ENCODE data around the gene LSG1.

The LSG1 gene

DNA sequence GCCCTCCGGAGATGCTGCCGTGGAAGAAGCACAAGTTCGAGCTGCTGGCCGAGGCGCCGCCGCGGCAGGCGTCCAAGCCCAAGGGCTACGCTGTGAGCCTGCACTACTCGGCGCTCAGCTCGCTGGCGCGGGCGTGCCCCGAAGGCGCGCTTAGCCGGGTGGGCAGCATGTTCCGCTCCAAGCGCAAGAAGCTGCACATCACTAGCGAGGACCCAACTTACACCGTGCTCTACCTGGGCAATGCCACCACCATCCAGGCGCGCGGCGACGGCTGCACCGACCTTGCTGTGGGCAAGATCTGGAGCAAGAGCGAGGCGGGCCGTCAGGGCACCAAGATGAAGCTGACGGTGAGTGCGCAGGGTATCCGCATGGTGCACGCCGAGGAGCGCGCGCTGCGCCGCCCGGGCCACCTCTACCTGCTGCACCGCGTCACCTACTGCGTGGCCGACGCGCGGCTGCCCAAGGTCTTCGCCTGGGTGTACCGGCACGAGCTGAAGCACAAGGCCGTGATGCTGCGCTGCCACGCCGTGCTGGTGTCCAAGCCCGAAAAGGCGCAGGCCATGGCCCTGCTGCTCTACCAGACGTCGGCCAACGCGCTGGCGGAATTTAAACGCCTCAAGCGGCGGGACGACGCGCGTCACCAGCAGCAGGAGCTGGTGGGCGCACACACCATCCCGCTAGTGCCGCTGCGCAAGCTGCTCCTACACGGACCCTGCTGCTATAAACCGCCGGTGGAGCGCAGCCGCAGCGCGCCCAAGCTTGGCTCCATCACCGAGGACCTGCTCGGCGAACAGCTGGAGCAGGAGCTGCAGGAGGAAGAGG is 15.0 kb upstream of the LSG1 start:
- no peak for DNase-seq

DNA sequence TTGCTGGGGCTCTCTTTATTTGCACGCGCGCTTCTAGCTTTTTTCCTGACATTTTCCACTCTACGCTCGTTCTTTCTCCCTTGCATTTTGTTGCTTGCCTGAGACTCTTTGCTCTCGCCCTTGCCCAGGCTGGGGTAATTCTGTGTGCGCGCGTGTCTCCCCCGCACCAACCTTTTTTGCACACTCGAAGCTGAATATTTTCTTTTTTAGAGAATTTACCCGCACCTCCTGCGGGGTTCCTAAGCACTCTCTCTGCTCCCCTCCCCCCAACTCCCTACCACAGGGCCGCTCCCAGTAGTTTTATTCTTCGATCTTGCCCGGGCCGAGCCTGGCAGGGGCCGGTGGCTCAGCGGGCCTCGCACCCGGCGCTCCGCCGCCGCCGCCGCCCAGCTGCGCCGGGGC is 14.4 kb upstream of the LSG1 start:
- DNase-seq: no peak

DNA sequence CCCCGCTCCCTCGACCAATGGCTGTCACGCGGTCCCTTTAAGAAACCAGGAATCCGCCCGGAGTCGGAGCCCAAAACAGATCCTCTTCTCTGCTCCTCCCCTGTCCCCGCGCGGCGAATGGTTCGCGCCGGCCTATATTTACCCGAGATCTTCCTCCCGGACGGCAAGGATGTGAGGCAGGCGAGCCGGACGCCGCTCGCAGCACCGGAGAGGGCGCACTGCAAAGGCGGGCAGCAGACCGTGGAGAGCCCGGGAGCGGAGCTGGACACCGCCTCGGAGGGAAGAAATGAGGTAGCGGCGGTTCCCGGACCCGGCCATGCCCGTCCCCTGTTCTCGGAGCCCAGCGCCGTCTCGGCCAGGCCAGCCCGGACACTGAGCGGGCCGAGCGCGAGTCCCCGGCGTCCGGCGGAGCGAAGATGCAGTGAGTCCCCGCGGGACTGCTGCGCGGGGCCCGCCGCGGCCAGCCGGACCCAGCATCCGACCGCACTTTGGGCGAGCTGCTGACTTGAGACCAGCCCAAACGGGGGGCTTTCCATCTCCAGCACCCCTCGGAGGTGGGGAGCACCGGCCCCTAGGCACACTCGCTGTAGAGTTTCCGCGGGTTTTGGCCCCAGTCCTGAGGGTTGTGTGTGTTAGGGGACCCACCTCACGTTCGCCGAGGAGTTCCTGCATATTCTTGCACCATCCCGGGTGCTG is 13.9 kb upstream of the LSG1 start, which contains the start of gene FAM43A:
Gene FAM43A (plus strand): TSS at position 166 of the 696 bp plus-strand sequence. CDS start 944 bp downstream, outside the sequence.
- peak; percentile 72 to 77 for DNase-seq

DNA sequence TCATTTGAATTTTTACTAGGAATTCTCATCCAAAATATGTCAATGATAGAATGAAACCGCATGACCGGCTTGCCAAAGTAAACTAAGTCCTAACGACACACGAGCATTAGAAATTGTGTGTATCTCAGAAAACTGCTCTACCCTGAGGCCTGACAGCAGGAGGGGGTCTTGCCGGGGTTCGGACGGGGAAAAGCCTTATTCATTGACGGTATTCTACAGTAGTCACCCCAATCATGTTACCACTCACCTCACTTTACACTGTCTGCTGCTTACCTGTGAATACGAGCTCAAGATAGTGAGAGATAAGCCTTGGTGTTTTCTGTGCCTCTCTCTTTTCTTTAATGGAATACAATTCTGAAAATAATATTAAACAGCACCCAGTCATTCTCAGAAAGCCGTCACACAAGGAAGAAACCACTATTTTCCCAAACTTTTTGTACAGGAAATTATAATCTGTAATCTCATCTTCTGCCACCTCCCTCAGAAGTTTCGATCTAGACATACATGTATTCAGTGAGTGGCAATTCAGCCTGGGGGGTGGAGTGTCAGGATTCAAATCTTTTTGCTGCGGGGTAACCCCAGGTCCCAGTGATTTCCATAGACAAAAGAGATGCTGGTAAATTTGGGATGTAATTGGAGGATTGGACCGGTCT is 13.2 kb upstream of the LSG1 start:
- DNase-seq: no peak

DNA sequence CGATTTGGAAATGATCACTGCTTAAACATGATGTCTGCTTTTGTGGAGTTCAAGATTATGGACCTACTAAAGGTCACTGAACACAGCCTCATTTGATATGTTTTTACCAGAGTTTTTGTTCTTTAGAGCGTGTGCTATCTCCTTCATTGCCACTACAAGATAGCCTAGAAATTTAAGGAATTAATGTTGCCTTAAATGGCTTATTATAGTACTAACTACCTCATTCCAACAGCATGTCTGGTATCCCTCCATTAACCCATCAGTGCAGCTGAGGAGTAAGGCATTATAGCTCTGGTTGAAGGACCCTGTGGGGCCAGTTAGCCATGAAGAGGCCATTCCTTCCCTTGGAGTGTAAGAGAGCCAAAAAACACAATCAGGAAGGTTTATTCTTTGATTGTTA is 11.4 kb upstream of the LSG1 start:
- no peak for DNase-seq

DNA sequence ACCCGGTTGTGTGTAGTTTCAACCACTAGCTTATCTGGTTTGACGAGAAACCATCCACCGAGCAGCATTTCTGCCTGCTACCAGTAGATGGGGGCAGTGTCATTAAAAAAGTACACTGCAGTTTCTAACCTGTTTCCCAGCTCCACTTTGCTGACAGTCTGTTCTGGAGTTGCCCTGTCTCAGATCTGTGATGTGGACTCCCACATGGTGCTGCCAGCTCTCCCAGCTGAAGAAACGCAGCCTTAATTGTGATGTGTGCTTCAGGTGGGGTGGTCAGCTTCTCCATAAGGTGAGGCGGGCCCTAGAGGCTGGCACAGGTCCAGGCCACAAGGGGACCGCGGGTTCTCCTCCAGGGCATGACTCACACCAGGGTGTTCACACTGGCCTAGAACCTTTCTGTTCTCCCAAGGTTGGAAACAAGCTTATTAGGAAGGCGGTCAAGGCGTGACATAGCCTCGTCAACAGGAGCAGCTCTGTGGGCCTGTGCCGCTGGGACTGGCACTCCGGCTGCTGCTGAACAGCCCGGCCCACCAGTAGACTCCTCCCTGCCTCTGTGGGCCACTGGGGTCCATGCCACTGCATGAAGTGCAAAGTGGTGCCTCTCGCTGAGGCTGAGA is 10.8 kb upstream of the LSG1 start:
- DNase-seq: peak; percentile 24 to 68

DNA sequence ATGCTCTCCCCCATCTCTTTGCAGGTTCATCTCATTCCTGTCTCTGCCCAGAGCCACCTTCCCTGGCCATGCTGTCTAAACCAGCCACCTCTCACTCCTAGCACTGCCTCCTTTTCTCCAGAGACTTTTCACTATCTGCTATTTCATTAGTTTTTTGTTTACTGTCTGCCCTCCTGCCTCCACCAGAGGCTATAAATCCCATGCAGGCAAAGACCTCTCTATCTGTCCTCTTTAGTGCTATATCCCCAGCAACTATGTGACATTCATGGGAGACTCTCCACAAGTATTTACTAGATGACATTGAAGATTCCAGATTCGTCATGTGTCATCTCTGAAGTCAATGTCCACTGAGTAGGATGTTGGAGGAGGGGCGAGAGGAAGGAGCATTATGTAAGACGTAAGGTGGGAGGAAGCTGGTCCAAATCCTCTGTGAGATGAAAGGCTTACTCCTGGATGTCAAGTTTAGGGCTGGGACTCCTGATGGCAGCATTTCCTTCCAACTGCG is 10.2 kb upstream of the LSG1 start:
- DNase-seq: no peak

DNA sequence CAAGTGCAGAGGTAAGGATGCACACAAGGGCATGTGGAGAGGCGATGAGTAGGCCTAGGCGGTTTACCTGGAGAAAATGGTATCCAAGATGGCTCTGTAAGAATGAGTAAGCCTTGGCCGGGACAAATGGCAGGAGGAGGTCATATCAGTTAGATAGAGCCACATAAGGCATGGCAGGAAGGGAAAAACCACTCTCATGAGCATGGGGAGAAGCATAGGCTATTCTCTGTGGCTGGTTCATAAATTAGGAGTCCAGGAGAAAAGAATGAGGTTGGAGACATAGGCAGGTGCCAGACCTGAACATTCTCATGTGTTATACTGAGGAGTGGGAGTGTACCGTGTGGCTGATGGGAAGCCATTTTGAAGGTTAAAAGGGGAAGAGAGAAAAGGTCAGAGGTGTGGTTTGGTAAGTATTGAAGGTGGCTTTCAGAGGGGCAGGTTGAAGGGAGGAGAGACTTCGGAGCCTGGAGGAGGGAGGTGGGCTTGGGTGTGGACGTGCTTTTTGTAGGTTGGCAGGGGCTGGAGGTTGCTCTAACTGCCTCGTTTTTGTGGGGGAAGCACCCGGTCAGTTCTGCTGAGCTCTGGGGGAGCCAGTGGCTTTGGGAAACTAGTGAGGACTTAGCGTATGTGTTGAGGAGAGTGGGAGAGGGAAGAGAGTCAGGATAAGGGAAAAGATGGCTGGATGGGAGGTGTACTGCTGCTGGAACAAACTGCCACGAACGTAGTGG is 9.1 kb upstream of the LSG1 start:
- DNase-seq: no peak

DNA sequence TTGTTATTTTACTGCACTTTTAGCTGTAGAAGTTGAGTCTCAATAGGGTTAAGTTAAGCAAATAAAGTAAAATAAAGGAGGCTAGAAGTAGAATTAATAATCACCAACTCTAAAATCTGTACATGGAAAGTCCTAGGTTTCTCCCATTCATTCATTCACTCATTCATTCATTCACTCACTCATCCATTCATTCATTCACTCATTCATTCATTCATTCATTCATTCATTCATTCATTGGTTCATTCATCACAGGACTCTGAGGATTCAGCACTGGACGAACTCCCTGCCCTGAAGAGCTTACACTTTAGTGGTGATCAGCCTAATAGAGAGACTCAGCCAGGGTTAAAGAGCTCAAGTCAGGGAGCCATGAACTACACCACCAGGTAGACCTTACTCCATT is 4.5 kb upstream of the LSG1 start:
- no peak for DNase-seq

DNA sequence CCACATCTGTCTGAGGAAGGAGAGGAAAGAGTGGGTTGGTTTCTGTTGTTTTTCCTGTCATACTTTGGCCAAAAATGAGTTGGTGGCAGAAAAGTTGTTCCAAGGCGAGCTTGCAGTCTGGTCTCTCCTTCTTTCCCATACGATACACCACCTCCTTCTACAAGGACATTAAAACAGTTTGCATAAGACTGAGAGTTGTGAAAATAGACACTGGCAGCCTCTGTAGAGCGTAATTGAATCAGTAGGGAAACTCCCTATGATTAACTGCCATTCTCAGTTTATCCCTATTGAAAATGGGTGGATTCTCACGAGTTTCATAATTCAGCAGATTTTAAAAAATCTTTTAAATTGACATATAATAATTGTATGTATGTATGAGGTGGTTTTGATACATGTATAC is 3.7 kb upstream of the LSG1 start:
- no peak for DNase-seq

DNA sequence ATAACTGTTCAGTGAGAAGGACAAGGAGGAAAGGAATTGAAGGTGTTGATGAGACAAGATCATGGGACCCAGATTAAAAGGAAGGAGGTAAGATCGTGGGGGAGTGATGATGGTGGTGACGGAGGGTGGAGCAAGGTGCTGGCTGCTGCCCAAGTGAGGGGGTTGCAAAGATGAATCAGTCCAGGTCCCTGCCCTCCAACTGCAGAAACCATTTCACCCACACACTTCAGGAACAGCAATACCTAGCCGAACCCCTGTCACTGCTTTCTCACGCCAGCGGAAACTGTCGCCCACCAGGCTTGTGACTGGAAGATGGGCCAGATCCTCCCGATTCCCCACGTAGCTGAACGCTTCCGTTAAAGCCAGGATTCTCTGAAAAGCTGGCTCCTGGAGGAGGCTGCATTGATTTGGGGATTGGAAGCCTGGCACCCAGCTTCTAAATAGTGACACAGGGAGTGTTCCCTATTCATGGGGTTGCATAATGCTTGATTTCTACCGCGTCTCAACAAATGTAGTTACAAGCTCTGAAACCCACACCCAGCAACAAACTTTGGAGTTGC is 3.2 kb upstream of the LSG1 start:
- no peak for DNase-seq

DNA sequence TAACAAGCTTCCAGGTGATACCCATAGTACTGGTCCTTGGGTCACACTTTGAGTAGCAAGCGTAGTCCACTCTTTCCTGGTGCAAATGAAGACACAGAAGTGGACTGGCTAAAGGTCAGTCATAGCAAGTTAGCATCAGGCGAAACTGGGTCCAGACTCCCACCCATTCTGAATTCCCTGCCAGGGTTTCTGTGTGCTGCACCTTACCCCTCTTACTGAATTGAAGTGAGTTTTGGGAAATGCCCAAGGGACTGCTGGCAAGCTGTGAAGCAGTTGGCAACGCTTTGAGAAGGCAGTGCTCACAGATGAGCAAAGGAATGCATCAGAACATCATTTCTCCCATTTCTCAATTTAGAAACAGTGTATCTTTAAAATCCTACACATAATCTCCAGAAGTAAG is 1.8 kb upstream of the LSG1 start:
- no peak for DNase-seq

DNA sequence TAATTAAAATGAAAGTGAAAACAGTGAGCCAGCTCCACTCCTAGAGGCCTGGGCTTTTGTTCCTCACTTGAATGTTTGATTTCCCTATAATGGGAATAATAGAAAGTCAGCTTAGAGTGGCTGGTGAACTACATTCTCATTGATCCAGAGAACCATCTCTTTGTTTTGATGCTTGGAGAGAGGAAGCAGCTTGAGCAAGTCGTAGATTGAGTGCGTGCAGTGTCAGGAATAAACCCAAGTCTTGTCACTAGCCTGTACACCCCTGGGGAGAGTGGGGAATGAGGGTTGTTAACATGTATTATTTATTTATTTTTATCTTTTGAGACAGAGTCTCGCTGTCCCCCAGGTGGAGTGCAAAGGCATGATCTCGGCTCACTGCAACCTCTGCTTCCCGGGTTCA is 885 bp upstream of the LSG1 start:
- DNase-seq: no peak

DNA sequence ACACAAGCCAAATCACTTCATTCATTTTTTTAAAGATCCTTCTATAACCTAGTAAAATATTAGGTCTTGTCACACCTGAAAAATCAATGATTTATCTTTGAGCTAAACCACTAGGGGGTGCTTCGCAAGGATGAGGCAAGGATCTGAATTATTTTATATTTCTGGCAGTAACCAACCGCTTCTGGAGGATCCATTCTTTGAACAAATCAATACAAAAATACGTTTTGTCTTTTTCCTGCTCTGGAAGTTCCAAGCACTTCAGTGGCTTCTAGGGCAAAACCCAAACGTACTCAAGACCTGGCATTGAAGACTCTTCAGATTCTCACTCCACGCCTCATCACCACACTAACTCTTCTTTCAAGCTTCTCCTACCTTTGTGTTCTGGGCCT is 486 bp downstream of the LSG1 start:
- DNase-seq: no peak

DNA sequence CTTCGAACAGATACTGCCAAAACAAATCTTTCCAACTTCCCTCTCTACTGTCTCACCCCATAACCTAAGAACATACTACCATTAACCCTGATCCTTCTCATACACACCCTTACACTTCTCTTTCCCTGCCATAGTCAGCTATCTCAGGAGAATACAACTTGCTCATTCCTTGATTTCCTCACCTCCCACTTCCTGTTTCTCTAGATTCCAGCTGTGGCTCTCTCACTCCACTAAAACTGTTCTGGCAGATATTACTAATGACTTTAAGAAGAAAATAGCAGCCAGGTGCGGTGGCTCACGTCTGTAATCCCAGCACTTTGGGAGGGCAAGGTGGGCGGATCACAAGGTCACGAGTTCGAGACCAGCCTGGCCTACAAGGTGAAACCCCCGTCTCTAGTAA is 4.6 kb downstream of the LSG1 start:
- no peak for DNase-seq

DNA sequence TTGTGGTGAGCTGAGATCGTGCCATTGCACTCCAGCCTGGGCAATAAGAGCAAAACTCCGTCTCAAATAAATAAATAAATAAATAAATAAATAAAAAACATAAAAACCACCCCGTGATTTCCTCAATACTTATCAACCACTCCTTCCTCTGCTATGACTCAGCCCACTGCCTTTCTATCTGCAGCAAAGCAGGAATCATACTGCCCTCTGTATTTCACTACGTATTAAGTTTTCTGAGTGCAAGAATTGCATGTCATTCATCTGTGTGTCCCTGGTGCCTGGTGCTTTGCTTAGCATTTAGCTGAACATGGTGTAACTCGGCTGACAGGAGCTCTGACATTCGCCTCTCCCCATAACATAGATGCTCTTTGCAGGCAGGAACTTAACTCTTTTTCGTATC is 7.1 kb downstream of the LSG1 start:
- DNase-seq: peak in 1 of 2 donors; percentile 3

DNA sequence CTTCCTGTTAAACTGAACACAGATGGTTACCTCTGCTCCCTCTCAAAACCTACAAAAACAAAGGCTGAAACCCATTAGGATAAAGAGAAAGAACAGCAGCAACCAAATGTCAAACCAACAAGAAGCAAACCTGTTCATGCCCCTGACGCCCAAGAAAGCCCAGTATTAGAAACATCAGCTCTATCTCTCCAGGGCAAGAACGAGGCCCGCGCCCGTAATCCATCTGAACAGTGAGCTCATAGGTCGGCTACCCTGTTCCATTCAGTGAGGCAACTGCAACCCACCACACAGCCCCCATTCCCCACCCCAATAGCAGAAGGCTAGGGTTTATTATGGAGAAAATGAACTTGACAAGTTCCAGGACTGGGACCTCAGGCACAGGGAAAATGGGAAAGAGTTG is 10.0 kb downstream of the LSG1 start:
- DNase-seq: no peak

DNA sequence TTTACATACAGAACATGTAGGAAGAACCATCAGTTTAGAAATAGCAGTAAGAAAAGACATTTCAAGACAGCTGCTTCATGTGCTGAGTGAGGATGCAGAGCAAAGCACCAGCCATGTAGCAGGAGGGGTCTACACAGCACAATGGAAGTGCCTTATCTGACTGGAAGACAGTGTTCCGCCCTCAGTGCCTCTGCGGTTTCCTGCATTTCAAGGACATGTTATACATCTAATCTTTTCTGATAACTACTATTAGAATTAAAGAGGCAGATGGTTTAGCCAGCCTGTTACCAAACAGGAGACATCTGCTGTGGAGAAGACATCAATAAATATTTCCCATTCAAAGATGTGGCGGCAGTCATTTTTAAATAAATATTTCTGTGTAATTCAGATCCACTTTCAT is 10.6 kb downstream of the LSG1 start:
- DNase-seq: peak in 1 of 2 donors; percentile 42

DNA sequence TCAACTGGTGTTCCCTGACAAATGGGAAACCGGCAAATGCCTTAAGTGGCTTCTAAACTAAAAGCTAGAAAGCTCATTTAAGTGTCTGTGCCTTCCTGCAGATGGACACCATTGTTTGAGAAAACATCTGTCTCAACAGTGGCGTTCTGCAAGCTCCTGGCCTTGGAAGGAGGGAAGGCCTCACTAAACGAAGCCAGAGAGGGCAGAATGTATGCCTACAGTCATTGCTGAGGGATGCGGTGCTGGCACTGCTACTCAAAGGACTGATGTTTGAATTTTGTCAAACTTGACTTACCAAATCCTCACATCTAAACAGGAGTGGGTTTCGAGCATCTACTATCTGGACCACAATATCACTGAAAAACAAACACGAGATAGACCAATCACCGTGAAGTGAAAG is 12.2 kb downstream of the LSG1 start:
- no peak for DNase-seq

DNA sequence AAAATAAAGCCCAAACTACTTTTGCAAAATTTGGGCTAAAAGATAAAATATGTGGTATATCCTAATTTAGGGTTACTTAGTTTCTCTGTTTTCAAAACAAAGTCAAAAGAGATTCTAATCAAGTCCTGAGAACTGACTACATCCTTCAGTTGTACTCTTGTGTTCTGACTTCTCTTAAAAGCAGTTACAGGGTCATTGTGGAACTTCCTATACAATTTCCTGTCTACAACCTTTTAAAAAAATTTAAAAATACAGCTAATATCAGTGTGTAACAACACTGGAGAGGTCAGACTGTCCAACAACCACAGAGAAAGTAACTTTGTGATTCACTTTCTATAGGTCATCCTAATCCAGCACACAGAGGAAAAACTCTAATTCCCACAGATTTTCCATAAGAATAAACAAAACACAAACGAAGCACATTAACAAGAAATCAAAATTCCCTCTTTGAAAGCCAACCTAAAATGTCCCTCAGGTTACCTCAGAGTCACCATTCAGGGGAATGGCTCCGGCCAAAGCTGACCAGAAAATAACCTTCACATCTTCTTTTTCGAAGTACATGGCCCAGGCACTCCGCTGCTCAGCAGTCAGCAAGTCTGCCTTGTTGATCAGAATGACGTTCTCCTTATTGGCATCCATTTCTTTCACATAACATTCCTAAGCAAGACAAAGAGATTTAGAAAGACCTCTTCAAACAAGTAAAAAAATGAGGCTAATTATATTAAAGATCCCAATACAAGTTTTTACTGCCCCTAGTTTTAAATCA is 13.3 kb downstream of the LSG1 start:
- DNase-seq: no peak

DNA sequence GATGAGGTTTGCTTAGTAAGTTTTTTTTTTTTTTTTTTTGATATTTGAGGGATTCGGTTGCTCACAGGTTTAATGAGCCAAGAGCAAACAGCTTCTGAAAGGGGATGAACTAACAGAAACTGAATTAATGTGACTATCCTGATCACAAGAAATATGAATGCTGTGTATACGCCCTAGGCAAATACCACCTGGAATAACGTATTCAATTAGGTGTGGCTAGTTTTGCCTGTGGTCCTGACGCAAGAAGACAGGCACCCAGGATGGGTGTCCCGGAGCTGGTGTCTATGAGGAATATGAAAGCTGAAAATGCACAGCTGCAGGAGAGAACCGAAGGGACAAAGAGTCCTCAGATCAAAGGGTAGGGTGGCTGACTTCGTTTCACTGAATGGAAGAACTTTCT is 14.6 kb downstream of the LSG1 start:
- DNase-seq: no peak

DNA sequence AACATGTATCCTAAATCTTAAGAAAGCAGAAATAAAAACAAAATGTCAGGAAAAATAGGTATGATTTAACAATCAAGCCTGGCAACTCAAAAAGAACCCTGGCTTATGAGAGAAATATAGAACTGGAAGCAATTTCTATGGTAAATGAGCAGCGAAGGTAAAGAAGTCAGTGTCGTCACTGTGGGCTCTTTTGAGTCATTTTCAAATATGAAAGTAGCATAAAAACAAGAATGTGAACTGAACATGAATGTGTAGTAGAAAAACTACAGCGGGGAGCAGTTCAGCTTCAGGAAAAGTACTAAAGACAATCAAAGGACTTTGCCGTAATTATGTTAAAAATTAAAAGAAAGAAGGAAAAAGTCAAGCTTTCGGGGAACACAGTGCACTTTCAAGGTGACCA is 17.5 kb downstream of the LSG1 start:
- no peak for DNase-seq

All from bone marrow (tissue), 2 donors.